DMS153 treated with DMSO at 0.1 percent for 48 hours (cell line): Measurements from ENCODE around the gene TFPI2.

Experiments used
- DNase-seq: peaks from one replicate; lab custom pipeline; 2025; ENCODE audit not compliant: unreplicated experiment; lab: John Stamatoyannopoulos, UW

The TFPI2 gene

GRCh38 chr7:93860261-93860660 lies 30.3 kb downstream of the TFPI2 start:
- no peak for DNase-seq

- DNase-seq: no peak
Observed at GRCh38 chr7:93858857-93859256, 31.7 kb downstream of the TFPI2 start.

- DNase-seq: no peak
Observed at GRCh38 chr7:93856323-93856722, 34.2 kb downstream of the TFPI2 start.

- no peak for DNase-seq
Observed at GRCh38 chr7:93855797-93856196, 34.8 kb downstream of the TFPI2 start.

GRCh38 chr7:93854480-93854879 lies 36.1 kb downstream of the TFPI2 start:
- DNase-seq: no peak

GRCh38 chr7:93851536-93851935 lies 39.0 kb downstream of the TFPI2 start:
- no peak for DNase-seq

- DNase-seq: no peak
Observed at GRCh38 chr7:93843260-93843659, 47.3 kb downstream of the TFPI2 start.

GRCh38 chr7:93838966-93839365 lies 51.6 kb downstream of the TFPI2 start:
- DNase-seq: no peak

GRCh38 chr7:93837245-93837644 lies 53.3 kb downstream of the TFPI2 start:
- DNase-seq: no peak

- DNase-seq: no peak
Observed at GRCh38 chr7:93836116-93836515, 54.4 kb downstream of the TFPI2 start.

- no peak for DNase-seq
Observed at GRCh38 chr7:93835702-93836101, 54.9 kb downstream of the TFPI2 start.
